Measurements from ENCODE around the gene GALNT6. TPM values are rescaled to one million over a fixed set of nuclear protein-coding genes. Genes with fewer than 3 reads are reported as not detected.

Gene GALNT6
- total RNA-seq, 4 donors from 2014 or later: 2.1 to 3.5 (median 2.4) TPM

DNA sequence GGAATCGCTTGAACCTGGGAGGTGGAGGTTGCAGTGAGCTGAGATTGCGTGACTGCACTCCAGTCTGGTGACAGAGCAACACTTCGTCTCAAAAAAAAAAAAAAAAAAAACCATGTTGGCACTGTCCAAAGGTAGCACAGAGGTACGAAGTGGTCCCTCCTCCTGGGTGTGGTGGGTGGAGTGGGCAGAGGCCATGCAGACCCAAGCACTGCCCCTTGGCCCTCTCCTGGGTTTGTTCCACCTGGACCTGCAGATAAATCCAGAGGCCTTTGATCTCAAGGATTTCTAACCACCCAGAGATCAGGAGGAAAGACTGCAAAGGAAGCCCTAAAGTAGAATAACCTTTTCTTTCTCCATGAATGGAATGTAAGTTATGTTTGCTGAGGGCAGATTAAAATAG lies 8.7 kb upstream of the GALNT6 start:
- TF ChIP-seq POLR2AphosphoS5 (IDR thresholded peaks at IDR 0.05) (no peak), POLR2A (IDR thresholded peaks at IDR 0.05) (no peak), EP300 (IDR thresholded peaks at IDR 0.05) (no peak)
- TF ChIP-seq, protein P1, sequence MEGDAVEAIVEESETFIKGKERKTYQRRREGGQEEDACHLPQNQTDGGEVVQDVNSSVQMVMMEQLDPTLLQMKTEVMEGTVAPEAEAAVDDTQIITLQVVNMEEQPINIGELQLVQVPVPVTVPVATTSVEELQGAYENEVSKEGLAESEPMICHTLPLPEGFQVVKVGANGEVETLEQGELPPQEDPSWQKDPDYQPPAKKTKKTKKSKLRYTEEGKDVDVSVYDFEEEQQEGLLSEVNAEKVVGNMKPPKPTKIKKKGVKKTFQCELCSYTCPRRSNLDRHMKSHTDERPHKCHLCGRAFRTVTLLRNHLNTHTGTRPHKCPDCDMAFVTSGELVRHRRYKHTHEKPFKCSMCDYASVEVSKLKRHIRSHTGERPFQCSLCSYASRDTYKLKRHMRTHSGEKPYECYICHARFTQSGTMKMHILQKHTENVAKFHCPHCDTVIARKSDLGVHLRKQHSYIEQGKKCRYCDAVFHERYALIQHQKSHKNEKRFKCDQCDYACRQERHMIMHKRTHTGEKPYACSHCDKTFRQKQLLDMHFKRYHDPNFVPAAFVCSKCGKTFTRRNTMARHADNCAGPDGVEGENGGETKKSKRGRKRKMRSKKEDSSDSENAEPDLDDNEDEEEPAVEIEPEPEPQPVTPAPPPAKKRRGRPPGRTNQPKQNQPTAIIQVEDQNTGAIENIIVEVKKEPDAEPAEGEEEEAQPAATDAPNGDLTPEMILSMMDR (IDR thresholded peaks at IDR 0.05): no peak
- ATAC-seq: no peak
- Histone ChIP-seq H3K27ac (no peak overlapping the region), H3K4me1 (no peaks in the 10 kb centered on the region), H3K36me3 (no peaks in the 10 kb centered on the region), H3K4me3 (no peak overlapping the region), H3K9me3 (no peaks in the 10 kb centered on the region), H3K27me3 (peaks cover 44% of the 10 kb centered on the region)
- 44% methylated on average over 2 of the region's 4 CpGs; no CpG with 5 or more reads in 1 of the 2 donors for WGBS, 2 donors (ENCODE audit: low coverage in 1 of 2)

DNA sequence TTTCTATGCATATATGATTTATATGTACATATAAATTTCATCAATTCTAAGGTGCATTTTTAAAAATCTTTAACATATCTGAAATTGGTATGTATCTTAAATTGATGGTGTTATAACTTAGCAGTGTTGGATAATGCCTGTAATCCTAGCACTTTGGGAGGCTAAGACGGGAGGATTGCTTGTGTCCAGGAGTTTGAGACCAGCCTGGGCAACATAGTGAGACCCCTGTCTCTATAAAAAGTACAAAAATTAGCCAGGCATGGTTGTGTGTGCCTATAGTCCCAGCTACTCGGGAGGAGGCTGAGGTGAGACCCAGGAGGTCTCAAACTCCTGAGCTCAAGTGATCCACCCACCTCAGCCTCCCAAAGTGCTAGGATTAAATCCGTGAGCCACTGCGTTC lies 6.5 kb upstream of the GALNT6 start:
- no peaks in the 10 kb centered on the region for H3K36me3 ChIP-seq

GRCh38 chr12:51395283-51396230 lies 4.4 kb upstream of the GALNT6 start:
- H3K36me3 ChIP-seq: no peaks in the 10 kb centered on the region
- peaks cover 0 to 15% (median 11%) of the 10 kb centered on the region in 3 donors for H3K4me1 ChIP-seq
- H3K4me3 ChIP-seq: no peak overlapping the region
- peaks cover 57% of the 10 kb centered on the region for H3K27me3 ChIP-seq
- WGBS, 2 donors (ENCODE audit: low coverage in 1 of 2): 55 to 85% methylated on average over 3 to 6 of the region's 8 CpGs
- no peaks in the 10 kb centered on the region for H3K9me3 ChIP-seq
- ATAC-seq: no peak
- TF ChIP-seq EP300 (IDR thresholded peaks at IDR 0.05) (no peak), POLR2A (IDR thresholded peaks at IDR 0.05) (no peak), POLR2AphosphoS5 (IDR thresholded peaks at IDR 0.05) (no peak)
- no peak overlapping the region for H3K27ac ChIP-seq

More for the DNA sequence above, 6.5 kb upstream of the GALNT6 start:
- ATAC-seq: no peak
- peaks cover 51% of the 10 kb centered on the region for H3K27me3 ChIP-seq
- H3K27ac ChIP-seq: no peak overlapping the region
- H3K9me3 ChIP-seq: no peaks in the 10 kb centered on the region
- TF ChIP-seq POLR2A (IDR thresholded peaks at IDR 0.05): no peak
- TF ChIP-seq, protein P1 (IDR thresholded peaks at IDR 0.05): no peak
- TF ChIP-seq POLR2AphosphoS5 (IDR thresholded peaks at IDR 0.05): no peak
- TF ChIP-seq EP300 (IDR thresholded peaks at IDR 0.05): no peak
- no peak overlapping the region for H3K4me3 ChIP-seq
- WGBS, 2 donors (ENCODE audit: low coverage in 1 of 2): 80 to 82% methylated on average over 2 to 4 of the region's 4 CpGs
- H3K4me1 ChIP-seq: no peaks in the 10 kb centered on the region

DNA sequence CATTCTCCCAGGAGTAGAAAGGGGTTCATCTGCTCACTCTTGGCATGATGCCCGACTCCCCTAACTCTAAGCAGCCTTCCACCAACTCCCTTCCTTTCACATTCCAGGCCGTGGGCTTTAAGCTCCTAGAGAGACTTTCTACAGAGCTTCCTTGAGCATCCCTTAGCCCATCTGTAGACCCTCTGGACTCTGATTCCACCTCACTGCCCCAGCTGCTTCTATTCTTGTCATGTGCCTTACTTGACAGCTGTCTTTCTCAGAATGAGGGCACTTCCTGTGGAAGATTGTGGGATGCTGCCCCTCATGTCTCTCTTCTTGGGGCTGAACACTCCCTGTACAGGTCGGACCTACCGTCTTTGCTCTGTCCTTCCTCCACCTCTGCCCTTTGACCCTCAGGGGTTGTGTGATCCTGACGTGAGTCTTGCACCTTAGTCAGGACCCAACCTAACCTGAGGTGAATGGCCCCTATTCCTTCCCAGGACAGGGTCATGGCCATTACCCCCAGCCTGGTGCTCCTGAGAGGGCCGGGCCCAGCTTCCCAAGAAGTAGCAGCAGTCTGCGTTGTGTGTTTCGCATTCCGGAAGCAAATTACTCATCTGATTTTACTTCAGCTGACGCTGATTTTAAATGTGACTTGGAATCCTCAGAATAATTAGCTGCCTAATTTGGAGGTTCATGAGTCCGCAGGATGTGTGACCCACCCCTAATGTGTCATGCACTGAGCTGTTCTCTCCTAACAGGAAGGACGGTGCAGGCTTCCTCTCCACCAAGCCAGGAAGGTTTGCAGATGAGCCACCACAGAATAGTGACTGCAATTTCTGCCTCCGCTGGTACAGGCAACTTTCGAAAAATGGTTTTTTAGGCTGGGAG lies 2.7 kb upstream of the GALNT6 start:
- ATAC-seq: peak; percentile 71
- TF ChIP-seq POLR2A (IDR thresholded peaks at IDR 0.05): no peak
- TF ChIP-seq, protein P1 (IDR thresholded peaks at IDR 0.05): no peak
- no peak for TF ChIP-seq EP300 (IDR thresholded peaks at IDR 0.05)
- no peak for TF ChIP-seq POLR2AphosphoS5 (IDR thresholded peaks at IDR 0.05)
- Histone ChIP-seq H3K4me1 (peaks cover 0 to 15% (median 11%) of the 10 kb centered on the region in 3 donors), H3K27ac (peak overlapping the region in 2 of 4 donors; percentile 17 to 48), H3K27me3 (peaks cover 50% of the 10 kb centered on the region), H3K36me3 (no peaks in the 10 kb centered on the region), H3K9me3 (no peaks in the 10 kb centered on the region), H3K4me3 (no peak overlapping the region)
- 55 to 78% methylated on average over 4 to 5 of the region's 14 CpGs for WGBS, 2 donors (ENCODE audit: low coverage in 1 of 2)
